C4-2B (cell line): ENCODE data around the gene EHD1.

ENCODE experiments used
- ZFX ChIP-seq: fragments of 450-650 bp; IDR thresholded peaks from 2 replicates; pipeline ENCODE4 v1.6.1; 2017
- TF ChIP-seq, protein P1 (sequence below): fragments of 450-650 bp; conservative IDR thresholded peaks from 2 replicates; pipeline ENCODE4 v1.5.1; 2017; ENCODE audit warnings: mild to moderate bottlenecking

DNA sequence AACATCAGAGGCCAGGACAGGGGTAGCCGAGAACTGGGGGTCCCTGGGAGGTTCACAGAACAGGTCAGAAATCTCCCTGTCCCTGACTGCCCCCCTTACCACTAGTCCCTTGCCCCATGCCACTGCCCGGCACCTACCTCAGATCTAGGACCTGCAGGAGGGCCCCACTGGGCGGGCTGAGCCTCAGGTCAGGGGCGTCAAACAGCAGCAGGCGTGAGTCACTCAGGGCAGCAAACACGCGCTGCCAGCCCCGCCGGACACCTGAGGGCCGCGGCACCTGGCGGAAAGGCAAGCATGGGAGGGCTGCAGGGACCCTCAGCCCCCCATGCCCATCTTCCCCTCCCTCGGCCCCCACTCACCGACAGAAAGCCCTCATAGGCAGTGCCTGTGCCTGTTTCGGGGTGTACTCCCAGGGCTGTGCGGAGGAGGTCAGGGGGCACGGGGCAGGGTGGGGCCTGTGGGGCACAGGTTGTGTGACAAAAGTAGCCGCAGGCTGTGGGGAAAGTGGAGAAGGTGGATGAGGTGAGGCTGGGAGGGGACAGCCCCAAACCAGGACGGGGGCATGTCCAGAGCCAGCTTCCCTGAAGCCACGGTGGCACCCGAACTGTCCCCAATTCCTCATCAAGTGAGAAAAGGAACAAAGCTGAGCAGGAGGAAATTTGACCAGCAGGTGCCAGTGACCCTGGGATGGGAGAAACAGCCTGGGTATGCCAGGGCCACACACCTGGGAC, 45.8 kb downstream of the EHD1 start:
- TF ChIP-seq, protein P1, sequence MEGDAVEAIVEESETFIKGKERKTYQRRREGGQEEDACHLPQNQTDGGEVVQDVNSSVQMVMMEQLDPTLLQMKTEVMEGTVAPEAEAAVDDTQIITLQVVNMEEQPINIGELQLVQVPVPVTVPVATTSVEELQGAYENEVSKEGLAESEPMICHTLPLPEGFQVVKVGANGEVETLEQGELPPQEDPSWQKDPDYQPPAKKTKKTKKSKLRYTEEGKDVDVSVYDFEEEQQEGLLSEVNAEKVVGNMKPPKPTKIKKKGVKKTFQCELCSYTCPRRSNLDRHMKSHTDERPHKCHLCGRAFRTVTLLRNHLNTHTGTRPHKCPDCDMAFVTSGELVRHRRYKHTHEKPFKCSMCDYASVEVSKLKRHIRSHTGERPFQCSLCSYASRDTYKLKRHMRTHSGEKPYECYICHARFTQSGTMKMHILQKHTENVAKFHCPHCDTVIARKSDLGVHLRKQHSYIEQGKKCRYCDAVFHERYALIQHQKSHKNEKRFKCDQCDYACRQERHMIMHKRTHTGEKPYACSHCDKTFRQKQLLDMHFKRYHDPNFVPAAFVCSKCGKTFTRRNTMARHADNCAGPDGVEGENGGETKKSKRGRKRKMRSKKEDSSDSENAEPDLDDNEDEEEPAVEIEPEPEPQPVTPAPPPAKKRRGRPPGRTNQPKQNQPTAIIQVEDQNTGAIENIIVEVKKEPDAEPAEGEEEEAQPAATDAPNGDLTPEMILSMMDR, result no peak
- TF ChIP-seq ZFX, result no peak
